Gastroesophageal sphincter (tissue), 3 donors: Measurements from ENCODE around the gene STARD3.

Experiments used
- CTCF ChIP-seq, 4 experiments: fragments of 200-600 bp in 2 of 4; fragments of 450-650 bp in 2 of 4; sonication (generic) in 1 of 4; IDR thresholded peaks; one replicate each; pipeline ENCODE4 v1.5.1; 2017 to 2019; ENCODE audit warnings: antibody characterized with exemption in 4 of 4, mild to moderate bottlenecking in 2 of 4, moderate library complexity in 2 of 4
- EP300 ChIP-seq: sonication (generic); formaldehyde crosslinking; IDR thresholded peaks from one replicate; pipeline ENCODE4 v1.6.1; 2017; ENCODE audit warnings: antibody characterized with exemption, mild to moderate bottlenecking
- POLR2A ChIP-seq, 2 donors: fragments of 450-650 bp; IDR thresholded peaks; one replicate each; pipeline ENCODE4 v1.6.1; 2017; ENCODE audit warnings: antibody characterized with exemption in 2 of 2, mild to moderate bottlenecking in 2 of 2, moderate library complexity in 1 of 2
- POLR2AphosphoS5 ChIP-seq: sonication (generic); formaldehyde crosslinking; IDR thresholded peaks from one replicate; pipeline ENCODE4 v1.6.1; 2017; ENCODE audit warnings: antibody characterized with exemption

- TF ChIP-seq CTCF (IDR thresholded peaks at IDR 0.05) (no peak), EP300 (no peak), POLR2A (IDR thresholded peaks at IDR 0.05) (no peak), POLR2AphosphoS5 (no peak)
Observed at GRCh38 chr17:39628655-39629493, 8.1 kb upstream of the STARD3 start.
